Lung (tissue), 12 donors: ENCODE measurements around the gene GNA15. TPM values are rescaled to one million over a fixed set of nuclear protein-coding genes. Genes with fewer than 3 reads are reported as not detected.

ENCODE experiments used
- ATAC-seq: fragments of 200-7000 bp; cut with Tn5 transposase; one replicate; pipeline ENCODE4 v1.9.1; 2020; ENCODE audit warnings: moderate number of reproducible peaks; ENCODE audit not compliant: insufficient read depth, low FRiP score
- DNase-seq, 3 donors: peaks; one replicate each; pipeline ENCODE4 v3.0.0-alpha.2; 2013 to 2017
- H3K27ac ChIP-seq, 2 donors: one replicate each; pipeline ENCODE4 v1.5.1; 2013; ENCODE audit warnings: mild to moderate bottlenecking in 2 of 2, moderate library complexity in 2 of 2, control low read depth in 1 of 2, inconsistent platforms in 1 of 2, low read depth in 1 of 2, low read length in 1 of 2
- H3K27me3 ChIP-seq, 3 donors: one replicate each; pipeline ENCODE4 v1.5.1; 2013; ENCODE audit warnings: low read length in 2 of 3; ENCODE audit not compliant: control insufficient read depth in 3 of 3, insufficient read depth in 3 of 3
- H3K36me3 ChIP-seq, 4 donors: one replicate each; pipeline ENCODE4 v1.5.1; 2013; ENCODE audit warnings: low read length in 4 of 4, mild to moderate bottlenecking in 1 of 4, moderate library complexity in 1 of 4; ENCODE audit not compliant: control insufficient read depth in 4 of 4, insufficient read depth in 4 of 4
- H3K4me1 ChIP-seq, 5 donors: one replicate each; pipeline ENCODE4 v1.5.1; 2013; ENCODE audit warnings: low read length in 5 of 5, mild to moderate bottlenecking in 2 of 5, moderate library complexity in 1 of 5; ENCODE audit not compliant: control insufficient read depth in 5 of 5, insufficient read depth in 5 of 5
- H3K4me3 ChIP-seq: one replicate; pipeline ENCODE4 v1.5.1; 2013; ENCODE audit warnings: mild to moderate bottlenecking, control low read depth, moderate library complexity
- H3K9ac ChIP-seq, 2 donors: one replicate each; pipeline ENCODE4 v1.5.1; 2013; ENCODE audit warnings: low read length in 2 of 2, control low read depth in 1 of 2; ENCODE audit not compliant: insufficient read depth in 1 of 2
- H3K9me3 ChIP-seq, 4 donors: one replicate each; pipeline ENCODE4 v1.5.1; 2013; ENCODE audit warnings: low read length in 3 of 4, mild to moderate bottlenecking in 1 of 4, moderate library complexity in 1 of 4; ENCODE audit not compliant: control insufficient read depth in 4 of 4, insufficient read depth in 3 of 4
- WGBS, 2 donors: extraction: QIAGEN DNeasy Blood & Tissue Kit; methylation state at CpG; one replicate each; pipeline ENCODE4 v1.1.7; 2013; 5-methylcytosine and 5-hydroxymethylcytosine counted together
- polyA plus RNA-seq, 2 donors: library from polyadenylated mRNA; stranded (reverse); fragments of 200-250 nt; gene quantifications; one replicate each; pipeline ENCODE4 v1.2.1, GENCODE V29; 2013
- total RNA-seq, 2 donors: library from RNA; depleted of rRNA in 1 of 2; stranded (reverse); fragments of >200 nt in 1 of 2; gene quantifications; one replicate each; pipeline ENCODE4 v1.2.1, GENCODE V29; 2014 to 2021
- TF ChIP-seq, protein P1 (sequence below): IDR thresholded peaks from 2 replicates; pipeline ENCODE4 v1.5.1; 2012; ENCODE audit warnings: mild to moderate bottlenecking; ENCODE audit errors: control extremely low read depth, extremely low read depth
- donor health status: control.
- donor health status: control.
- donor health status: Bipolar disorder and iron deficiency.
- donor health status: healthy.
- donor health status: DM: yes; HTN: yes; CAD: no.

Gene GNA15
- total and polyA plus RNA-seq, 4 donors, result 18.6 to 65.4 (median 28.7) TPM

DNA sequence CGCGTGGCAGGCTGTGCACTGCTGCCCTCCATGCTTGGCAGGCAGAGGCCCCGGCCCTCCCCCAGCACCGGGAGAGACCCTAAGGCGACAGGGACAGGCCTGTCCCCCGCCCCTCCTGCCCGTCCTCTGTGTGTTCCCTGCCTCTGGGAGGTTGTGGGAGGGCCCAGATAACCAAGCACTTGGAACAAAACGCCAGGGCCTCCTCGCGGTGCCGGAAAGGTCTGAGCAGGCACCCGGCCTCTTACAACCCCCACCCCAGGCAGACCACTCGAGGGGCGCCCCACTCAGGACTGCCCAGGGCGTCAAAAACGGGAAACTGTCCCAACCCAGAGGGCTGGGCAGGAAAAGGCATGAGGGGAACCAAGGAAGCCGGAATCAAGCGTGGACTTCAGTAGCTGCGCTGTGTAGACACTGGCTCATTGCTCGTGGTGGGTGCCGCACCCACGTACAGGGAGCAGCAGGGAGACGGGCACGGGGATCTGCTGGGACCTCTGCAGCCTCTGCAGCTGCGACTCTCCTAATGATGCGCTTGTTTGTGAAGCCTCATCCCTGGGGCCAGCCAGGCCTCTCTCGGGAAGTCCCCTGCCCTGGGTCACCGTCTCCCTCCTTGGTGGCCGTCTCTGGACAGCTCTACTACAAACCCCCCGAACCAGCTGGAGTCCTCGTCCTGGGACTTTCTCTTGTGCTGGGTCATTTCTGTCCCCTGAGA, 21.7 kb upstream of the GNA15 start:
- WGBS, 2 donors, result 86 to 87% methylated on average over 31 of the region's 31 CpGs
- Histone ChIP-seq H3K9me3 (no peaks in the 10 kb centered on the region), H3K27ac (peak overlapping the region in 1 of 2 donors; percentile 5), H3K27me3 (no peaks in the 10 kb centered on the region), H3K9ac (no peak overlapping the region), H3K4me3 (no peak overlapping the region), H3K36me3 (peaks cover 0 to 57% (median 9%) of the 10 kb centered on the region in 4 donors), H3K4me1 (no peaks in the 10 kb centered on the region)
- ATAC-seq (no peak), DNase-seq (no peak)
- TF ChIP-seq, protein P1, sequence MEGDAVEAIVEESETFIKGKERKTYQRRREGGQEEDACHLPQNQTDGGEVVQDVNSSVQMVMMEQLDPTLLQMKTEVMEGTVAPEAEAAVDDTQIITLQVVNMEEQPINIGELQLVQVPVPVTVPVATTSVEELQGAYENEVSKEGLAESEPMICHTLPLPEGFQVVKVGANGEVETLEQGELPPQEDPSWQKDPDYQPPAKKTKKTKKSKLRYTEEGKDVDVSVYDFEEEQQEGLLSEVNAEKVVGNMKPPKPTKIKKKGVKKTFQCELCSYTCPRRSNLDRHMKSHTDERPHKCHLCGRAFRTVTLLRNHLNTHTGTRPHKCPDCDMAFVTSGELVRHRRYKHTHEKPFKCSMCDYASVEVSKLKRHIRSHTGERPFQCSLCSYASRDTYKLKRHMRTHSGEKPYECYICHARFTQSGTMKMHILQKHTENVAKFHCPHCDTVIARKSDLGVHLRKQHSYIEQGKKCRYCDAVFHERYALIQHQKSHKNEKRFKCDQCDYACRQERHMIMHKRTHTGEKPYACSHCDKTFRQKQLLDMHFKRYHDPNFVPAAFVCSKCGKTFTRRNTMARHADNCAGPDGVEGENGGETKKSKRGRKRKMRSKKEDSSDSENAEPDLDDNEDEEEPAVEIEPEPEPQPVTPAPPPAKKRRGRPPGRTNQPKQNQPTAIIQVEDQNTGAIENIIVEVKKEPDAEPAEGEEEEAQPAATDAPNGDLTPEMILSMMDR, result no peak

GRCh38 chr19:3114811-3115210, 21.0 kb upstream of the GNA15 start:
- no peak overlapping the region for H3K27ac ChIP-seq
- DNase-seq (no peak), ATAC-seq (no peak)
- WGBS, 2 donors, result 96% methylated on average over 29 of the region's 29 CpGs
- peaks cover 0 to 59% (median 11%) of the 10 kb centered on the region in 4 donors for H3K36me3 ChIP-seq
- TF ChIP-seq, protein P1, result no peak
- no peak overlapping the region for H3K4me3 ChIP-seq
- H3K27me3 ChIP-seq, result no peaks in the 10 kb centered on the region
- no peaks in the 10 kb centered on the region for H3K9me3 ChIP-seq
- H3K9ac ChIP-seq, result no peak overlapping the region
- H3K4me1 ChIP-seq, result no peaks in the 10 kb centered on the region

DNA sequence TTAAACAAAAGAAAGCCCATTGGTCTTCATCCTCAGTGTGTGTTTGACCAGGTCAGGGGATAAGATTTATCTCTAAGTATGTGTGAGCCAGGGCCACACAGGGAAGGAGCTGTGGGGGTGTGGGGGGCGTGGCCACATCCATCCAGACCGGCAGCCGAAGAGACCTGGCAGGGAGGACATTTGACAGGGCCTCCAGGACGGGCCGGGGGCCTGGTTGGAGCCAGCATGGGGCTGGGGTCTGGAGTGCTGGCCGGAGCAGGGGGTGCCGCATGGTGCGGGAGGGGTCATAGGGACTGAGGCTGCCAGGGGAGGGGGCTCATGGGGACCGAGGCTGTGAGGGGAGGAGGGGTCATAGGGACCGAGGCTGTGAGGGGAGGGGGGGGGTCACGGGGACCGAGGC, 20.4 kb upstream of the GNA15 start:
- H3K27me3 ChIP-seq, result no peaks in the 10 kb centered on the region
- no peaks in the 10 kb centered on the region for H3K9me3 ChIP-seq
- 87 to 91% methylated on average over 10 to 12 of the region's 12 CpGs for WGBS, 2 donors
- no peak overlapping the region for H3K9ac ChIP-seq
- peaks cover 0 to 58% (median 11%) of the 10 kb centered on the region in 4 donors for H3K36me3 ChIP-seq
- H3K4me1 ChIP-seq, result no peaks in the 10 kb centered on the region
- ATAC-seq (no peak), DNase-seq (no peak)
- no peak overlapping the region for H3K4me3 ChIP-seq
- TF ChIP-seq, protein P1, result no peak
- no peak overlapping the region for H3K27ac ChIP-seq
